HL-60 (cell line): Measurements from ENCODE around the gene PGAP3.
A peak's percentile ranks its signal among the peaks of the same experiment; 100 is the strongest.

Source experiments
- DNase-seq, 2 experiments: peaks; one replicate each; pipeline ENCODE4 v3.0.0-alpha.2; 2010 to 2020; ENCODE audit warnings: low read depth in 1 of 2, low spot score in 1 of 2
- H3K27ac ChIP-seq: fragments of 250-450 bp; sonication (Bioruptor Pico); replicated peaks from 2 replicates; pipeline ENCODE4 v1.5.1; 2020; ENCODE audit warnings: mild to moderate bottlenecking, moderate library complexity
- H3K27me3 ChIP-seq: fragments of 250-450 bp; sonication (Bioruptor Pico); 2 replicates; pipeline ENCODE4 v1.5.1; 2021; ENCODE audit warnings: mild to moderate bottlenecking, moderate library complexity; ENCODE audit not compliant: insufficient read depth, poor library complexity, severe bottlenecking
- H3K4me3 ChIP-seq: replicated peaks from 2 replicates; pipeline ENCODE4 v1.5.1; 2011; ENCODE audit warnings: mild to moderate bottlenecking, control low read depth, low read length; ENCODE audit not compliant: insufficient read depth
- GABPA ChIP-seq: IDR thresholded peaks from 2 replicates; pipeline ENCODE4 v1.6.1; 2012; ENCODE audit warnings: low read depth
- POLR2AphosphoS5 ChIP-seq: IDR thresholded peaks from 2 replicates; pipeline ENCODE4 v1.6.1; 2012; ENCODE audit warnings: low read depth
- SPI1 ChIP-seq: IDR thresholded peaks from 2 replicates; pipeline ENCODE4 v1.6.1; 2012; ENCODE audit warnings: low read depth, mild to moderate bottlenecking, borderline replicate concordance
- TF ChIP-seq, protein P1 (sequence below): IDR thresholded peaks from 2 replicates; pipeline ENCODE4 v1.6.1; 2012; ENCODE audit warnings: low read depth; ENCODE audit not compliant: insufficient replicate concordance
- TF ChIP-seq, protein P2 (sequence below): IDR thresholded peaks from one replicate; pipeline ENCODE4 v1.5.1; 2011; ENCODE audit warnings: low read length, control low read depth, inconsistent platforms; ENCODE audit not compliant: insufficient read depth

Gene PGAP3

DNA sequence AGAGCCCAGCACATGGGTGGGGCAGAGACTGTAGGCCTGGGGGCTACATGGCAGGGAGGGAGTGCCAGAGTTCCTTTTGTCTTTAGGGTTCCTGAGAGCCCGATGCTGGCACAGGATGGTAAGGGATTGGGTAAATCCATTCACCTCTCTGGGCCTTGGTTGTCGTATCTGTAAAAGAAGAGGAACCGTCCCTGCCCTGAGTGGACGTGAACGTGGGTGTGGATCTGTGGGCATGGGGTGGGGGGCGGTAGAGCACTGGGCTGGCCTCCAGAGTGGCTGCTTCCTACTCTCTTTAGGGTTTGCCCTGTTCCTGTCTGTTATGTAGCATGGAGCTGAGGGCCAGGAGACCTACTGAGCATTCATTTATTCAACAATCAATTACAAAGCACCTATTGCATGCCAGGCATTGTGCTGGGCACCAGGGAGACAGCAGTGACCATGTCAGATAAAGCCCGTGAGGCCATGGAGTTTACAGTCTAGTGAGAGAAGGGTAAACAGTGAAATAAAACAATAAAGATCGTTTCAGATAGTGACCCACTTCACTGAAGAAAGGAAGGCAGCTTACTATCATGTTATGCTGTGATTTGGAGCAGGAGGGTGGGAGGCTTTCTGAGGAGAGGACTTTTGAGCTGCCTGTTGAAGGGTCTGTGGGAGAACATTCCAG lies 35.8 kb downstream of the PGAP3 start:
- Histone ChIP-seq H3K27me3 (no peaks in the 10 kb centered on the region), H3K4me3 (no peak overlapping the region), H3K27ac (no peak overlapping the region)
- DNase-seq = no peak
- TF ChIP-seq, protein P1, sequence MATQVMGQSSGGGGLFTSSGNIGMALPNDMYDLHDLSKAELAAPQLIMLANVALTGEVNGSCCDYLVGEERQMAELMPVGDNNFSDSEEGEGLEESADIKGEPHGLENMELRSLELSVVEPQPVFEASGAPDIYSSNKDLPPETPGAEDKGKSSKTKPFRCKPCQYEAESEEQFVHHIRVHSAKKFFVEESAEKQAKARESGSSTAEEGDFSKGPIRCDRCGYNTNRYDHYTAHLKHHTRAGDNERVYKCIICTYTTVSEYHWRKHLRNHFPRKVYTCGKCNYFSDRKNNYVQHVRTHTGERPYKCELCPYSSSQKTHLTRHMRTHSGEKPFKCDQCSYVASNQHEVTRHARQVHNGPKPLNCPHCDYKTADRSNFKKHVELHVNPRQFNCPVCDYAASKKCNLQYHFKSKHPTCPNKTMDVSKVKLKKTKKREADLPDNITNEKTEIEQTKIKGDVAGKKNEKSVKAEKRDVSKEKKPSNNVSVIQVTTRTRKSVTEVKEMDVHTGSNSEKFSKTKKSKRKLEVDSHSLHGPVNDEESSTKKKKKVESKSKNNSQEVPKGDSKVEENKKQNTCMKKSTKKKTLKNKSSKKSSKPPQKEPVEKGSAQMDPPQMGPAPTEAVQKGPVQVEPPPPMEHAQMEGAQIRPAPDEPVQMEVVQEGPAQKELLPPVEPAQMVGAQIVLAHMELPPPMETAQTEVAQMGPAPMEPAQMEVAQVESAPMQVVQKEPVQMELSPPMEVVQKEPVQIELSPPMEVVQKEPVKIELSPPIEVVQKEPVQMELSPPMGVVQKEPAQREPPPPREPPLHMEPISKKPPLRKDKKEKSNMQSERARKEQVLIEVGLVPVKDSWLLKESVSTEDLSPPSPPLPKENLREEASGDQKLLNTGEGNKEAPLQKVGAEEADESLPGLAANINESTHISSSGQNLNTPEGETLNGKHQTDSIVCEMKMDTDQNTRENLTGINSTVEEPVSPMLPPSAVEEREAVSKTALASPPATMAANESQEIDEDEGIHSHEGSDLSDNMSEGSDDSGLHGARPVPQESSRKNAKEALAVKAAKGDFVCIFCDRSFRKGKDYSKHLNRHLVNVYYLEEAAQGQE = no peak
- TF ChIP-seq SPI1 = no peak
- TF ChIP-seq, protein P2, sequence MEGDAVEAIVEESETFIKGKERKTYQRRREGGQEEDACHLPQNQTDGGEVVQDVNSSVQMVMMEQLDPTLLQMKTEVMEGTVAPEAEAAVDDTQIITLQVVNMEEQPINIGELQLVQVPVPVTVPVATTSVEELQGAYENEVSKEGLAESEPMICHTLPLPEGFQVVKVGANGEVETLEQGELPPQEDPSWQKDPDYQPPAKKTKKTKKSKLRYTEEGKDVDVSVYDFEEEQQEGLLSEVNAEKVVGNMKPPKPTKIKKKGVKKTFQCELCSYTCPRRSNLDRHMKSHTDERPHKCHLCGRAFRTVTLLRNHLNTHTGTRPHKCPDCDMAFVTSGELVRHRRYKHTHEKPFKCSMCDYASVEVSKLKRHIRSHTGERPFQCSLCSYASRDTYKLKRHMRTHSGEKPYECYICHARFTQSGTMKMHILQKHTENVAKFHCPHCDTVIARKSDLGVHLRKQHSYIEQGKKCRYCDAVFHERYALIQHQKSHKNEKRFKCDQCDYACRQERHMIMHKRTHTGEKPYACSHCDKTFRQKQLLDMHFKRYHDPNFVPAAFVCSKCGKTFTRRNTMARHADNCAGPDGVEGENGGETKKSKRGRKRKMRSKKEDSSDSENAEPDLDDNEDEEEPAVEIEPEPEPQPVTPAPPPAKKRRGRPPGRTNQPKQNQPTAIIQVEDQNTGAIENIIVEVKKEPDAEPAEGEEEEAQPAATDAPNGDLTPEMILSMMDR = no peak
- no peak for TF ChIP-seq POLR2AphosphoS5
- TF ChIP-seq GABPA = no peak

DNA sequence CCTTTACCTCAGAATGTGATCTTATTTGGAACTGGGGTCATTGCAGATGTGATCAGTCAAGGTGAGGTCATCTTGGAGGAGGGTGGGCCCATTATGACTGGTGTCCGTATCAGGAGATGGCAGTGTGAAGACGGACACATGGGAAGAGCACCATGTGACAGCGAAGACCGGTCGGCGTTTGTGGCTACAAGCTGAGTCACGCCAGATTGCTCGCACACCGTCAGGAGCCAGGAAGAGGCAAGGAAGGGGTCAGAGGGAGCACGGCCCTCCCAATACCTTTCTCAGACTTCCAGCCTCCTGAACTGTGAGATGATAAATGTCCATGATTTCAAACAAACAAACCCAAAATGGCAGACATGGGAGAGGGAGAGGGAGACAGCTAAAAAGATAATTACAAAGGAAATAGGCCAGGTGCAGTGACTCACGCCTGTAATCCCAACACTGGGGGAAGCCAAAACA lies 37.7 kb downstream of the PGAP3 start:
- TF ChIP-seq, protein P2 = no peak
- no peak for TF ChIP-seq POLR2AphosphoS5
- TF ChIP-seq SPI1 = no peak
- no peak overlapping the region for H3K27ac ChIP-seq
- H3K4me3 ChIP-seq = no peak overlapping the region

DNA sequence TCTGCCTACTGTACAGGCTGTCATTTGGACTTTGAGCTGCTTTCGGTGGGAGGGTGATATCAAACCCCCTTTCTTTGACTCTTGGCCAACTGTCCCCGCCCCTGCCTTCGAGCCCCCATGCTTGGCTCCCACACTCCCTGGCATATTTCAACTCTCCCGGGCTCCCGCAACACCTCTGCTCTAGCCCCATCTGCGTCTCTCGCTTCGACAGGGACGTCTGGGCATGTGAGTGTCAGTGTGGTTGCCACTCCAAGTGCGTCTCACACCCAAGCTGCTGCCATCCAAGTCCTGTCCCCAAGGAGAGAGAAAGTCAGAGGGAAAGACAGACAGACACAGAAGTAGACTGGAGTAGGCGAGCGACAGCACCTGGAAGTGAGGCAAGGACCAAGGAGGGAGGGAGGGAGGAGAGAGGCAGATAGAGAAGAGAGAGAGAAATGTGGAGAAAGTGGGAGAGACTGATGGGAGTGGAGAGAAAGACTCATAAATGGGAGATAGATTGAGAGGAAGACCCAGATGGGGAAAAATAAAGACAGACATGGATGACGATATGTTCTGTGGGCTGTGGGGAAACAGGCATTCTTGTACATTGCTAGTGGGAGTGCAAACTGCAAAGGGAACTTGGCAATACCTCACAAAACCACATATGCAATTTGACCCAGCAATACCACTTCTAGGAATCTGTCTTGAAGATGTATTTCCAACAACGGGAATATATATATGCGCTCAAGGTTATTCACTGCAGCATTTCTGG lies 39.1 kb downstream of the PGAP3 start:
- TF ChIP-seq GABPA (no peak), POLR2AphosphoS5 (peak; percentile 57), SPI1 (peak; percentile 8; the same call in 1 of the 2 replicates)
- no peak overlapping the region for H3K27ac ChIP-seq
- no peaks in the 10 kb centered on the region for H3K27me3 ChIP-seq
- DNase-seq = peak in 1 of 2 experiments; percentile 50
- H3K4me3 ChIP-seq = no peak overlapping the region

More for the DNA sequence above, 37.7 kb downstream of the PGAP3 start:
- H3K27me3 ChIP-seq = no peaks in the 10 kb centered on the region
- DNase-seq = no peak

DNA sequence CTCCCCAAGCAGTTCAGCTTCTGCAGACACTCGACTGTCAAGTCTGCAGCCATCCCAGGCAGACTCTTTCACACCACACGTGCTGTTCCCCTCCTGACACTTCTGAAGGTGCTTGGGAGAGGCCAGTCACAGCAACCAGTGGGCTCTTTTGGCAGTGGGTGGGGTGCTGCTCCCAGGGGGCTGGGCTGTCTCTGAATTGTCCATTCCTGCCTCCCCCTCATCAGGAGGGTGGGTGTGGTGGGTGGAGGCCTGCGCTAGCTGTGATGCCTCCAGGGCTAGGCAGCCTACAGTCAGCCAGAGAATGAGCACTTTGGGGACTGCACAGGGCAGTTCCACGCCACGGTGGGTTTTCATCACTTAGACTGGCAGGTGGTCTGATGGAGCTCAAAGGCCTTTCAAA lies 40.6 kb downstream of the PGAP3 start:
- H3K4me3 ChIP-seq = no peak overlapping the region
- TF ChIP-seq GABPA (no peak), POLR2AphosphoS5 (no peak), SPI1 (no peak)
- no peaks in the 10 kb centered on the region for H3K27me3 ChIP-seq
- no peak for DNase-seq
- no peak overlapping the region for H3K27ac ChIP-seq

DNA sequence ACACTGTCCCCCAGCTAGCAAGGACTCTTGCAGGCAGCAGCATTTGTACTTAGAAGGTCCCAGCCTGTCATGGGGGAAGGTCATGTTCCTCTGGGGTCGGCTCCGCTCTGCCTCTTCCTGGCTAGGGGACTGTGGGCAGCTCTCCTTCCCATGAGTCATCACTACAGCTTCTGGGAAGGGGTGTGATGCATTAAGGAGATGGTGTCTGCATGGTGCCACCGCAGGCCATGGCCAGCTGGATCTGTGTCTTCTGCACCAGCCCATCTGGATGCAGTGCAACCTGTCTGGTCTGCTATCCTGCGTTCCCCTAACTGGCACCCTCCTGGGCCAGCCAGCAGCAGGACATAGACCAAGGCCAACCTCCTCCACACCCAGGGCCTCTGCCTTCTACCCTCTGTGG lies 44.6 kb downstream of the PGAP3 start:
- H3K27me3 ChIP-seq = no peaks in the 10 kb centered on the region
- no peak for DNase-seq
- no peak overlapping the region for H3K27ac ChIP-seq
- no peak overlapping the region for H3K4me3 ChIP-seq
- no peak for TF ChIP-seq GABPA
- TF ChIP-seq SPI1 = no peak
- TF ChIP-seq, protein P2 = no peak
- TF ChIP-seq, protein P1 = no peak
- no peak for TF ChIP-seq POLR2AphosphoS5
